SIG-M5 treated with dmso at 0.1 percent for 504 hours (cell line): ENCODE measurements around the gene EEF1A1.
A peak's percentile ranks its signal among the peaks of the same experiment; 100 is the strongest.
"Not testable (repeated sequence)": the region's sequence is repeated elsewhere in the genome, so short reads cannot be mapped to it uniquely, and the experiment has no call there.

Experiments used
- DNase-seq: peaks from one replicate; lab custom pipeline; 2025; ENCODE audit not compliant: unreplicated experiment; lab: John Stamatoyannopoulos, UW

The EEF1A1 gene

GRCh38 chr6:73506246-73506645 is 14.6 kb downstream of the EEF1A1 start:
- no peak for DNase-seq

GRCh38 chr6:73505705-73506104 is 15.1 kb downstream of the EEF1A1 start:
- DNase-seq = not testable (repeated sequence)

GRCh38 chr6:73505142-73505541 is 15.7 kb downstream of the EEF1A1 start:
- DNase-seq = no peak

- no peak for DNase-seq
Measured at GRCh38 chr6:73504160-73504559, 16.7 kb downstream of the EEF1A1 start.

- DNase-seq = peak; percentile 78
Measured at GRCh38 chr6:73503027-73503772, 17.6 kb downstream of the EEF1A1 start.

- no peak for DNase-seq
Measured at GRCh38 chr6:73497915-73498314, 22.9 kb downstream of the EEF1A1 start.

- DNase-seq = no peak
Measured at GRCh38 chr6:73491377-73491776, 29.5 kb downstream of the EEF1A1 start.

GRCh38 chr6:73487473-73487872 is 33.4 kb downstream of the EEF1A1 start:
- DNase-seq = no peak

GRCh38 chr6:73484438-73484837 is 36.4 kb downstream of the EEF1A1 start:
- no peak for DNase-seq

- no peak for DNase-seq
Measured at GRCh38 chr6:73481969-73482368, 38.9 kb downstream of the EEF1A1 start.

GRCh38 chr6:73477407-73477806 is 43.4 kb downstream of the EEF1A1 start:
- no peak for DNase-seq

- DNase-seq = no peak
Measured at GRCh38 chr6:73476723-73477122, 44.1 kb downstream of the EEF1A1 start.

GRCh38 chr6:73471686-73472290 is 49.0 kb downstream of the EEF1A1 start:
- DNase-seq = peak; percentile 42
